Measurements from ENCODE around the gene RANBP3.
"Not testable (repeated sequence)": the region's sequence is repeated elsewhere in the genome, so short reads cannot be mapped to it uniquely, and the experiment has no call there.

The RANBP3 gene

DNA sequence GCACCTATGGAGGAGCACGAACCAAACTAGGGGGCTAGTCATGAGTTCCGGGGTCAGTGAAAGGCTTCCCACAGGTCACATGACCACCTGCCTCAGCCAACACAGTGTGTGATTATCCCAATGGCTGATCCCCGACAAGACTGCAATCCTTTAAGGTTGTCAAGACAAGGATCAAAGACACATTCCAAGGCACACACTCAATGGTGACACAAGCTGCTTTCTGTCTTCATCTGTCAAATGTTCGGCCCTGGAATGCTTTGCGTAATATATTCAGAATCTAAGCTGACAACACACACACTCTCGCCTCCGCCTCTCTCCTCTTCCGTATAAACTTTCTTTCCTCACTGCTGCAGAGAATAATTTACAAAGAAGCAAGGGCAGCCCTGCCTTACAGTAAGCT lies 11.7 kb downstream of the RANBP3 start:
- DNase-seq (ENCODE audit: low read depth in 2 of 2), result no peak

DNA sequence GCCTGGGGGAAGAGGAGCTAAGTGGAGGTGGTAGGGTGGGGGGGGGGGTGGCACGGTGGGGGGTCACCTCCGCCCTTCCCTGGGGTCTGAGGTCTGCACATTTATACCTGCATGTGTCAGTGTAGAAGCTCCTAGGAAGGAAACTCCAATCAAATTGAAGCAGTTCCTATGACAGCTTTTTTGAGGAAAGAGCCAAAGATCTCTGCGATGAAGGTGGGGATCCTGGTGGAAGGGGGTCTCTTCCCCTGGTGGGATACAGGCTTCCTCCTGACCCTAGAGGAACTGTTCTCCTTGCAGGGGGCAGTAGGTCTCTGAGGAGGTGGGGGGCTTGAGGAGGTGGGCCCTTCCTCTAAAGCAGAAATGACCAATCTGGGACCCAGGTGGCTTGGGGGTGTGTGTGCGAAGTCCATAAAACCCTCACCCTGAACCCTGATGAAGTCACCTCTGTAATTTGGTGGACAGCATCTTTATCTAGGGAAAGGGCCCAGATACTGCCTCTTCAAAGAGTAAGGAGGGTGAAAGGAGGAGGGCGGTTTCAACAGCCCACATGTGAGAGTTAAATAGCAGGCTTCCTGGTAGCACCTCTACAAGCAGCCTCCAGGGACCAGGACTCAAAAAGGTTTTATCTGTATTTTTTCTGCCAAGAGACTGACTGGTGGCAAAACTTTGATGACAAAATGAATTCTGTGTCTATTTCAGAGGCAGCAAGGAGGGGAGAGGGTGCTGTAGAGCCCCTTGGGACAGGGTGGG lies 12.9 kb downstream of the RANBP3 start:
- DNase-seq (ENCODE audit: low read depth in 2 of 2), result no peak

DNA sequence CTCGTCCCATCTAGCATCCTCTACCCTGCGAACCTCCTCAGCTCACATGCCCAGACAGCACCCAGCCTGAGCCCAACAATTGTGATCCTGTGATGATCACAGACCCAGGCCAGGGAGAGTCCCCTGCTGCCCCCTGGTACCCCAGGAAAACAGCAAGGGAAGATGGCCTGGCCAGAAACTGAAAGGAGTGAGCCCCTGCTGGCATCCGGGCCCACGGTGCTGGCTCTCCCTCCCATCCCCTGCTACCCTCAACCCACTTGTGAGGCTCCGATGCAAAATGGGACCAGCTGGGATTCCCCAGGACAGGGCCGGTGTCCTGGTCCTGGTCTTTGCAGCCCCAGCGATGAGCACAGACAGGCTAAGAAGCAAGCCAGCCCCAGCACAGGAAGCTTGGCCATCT lies 14.1 kb downstream of the RANBP3 start:
- DNase-seq (ENCODE audit: low read depth in 2 of 2), result no peak

DNA sequence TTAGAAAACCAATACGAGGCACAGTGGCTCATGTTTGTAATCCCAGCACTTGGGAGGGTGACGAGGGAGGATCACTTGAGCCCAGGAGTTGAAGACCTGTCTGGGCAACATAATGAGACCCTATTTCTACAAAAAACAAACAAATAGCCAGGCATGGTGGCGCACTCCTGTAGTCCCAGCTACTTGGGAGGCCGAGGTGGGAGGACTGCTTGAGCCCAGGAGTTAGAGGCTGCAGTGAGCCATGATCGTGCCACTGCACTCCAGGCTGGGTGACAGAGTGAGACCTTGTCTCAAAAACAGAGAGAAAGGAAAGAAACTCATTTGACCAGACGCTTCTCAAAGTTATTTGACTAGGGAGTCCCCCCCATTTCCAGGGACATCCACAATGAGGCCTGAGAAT lies 14.7 kb downstream of the RANBP3 start:
- DNase-seq (ENCODE audit: low read depth in 2 of 2), result not testable (repeated sequence)

- DNase-seq (ENCODE audit: low read depth in 2 of 2), result peak; percentile 30 to 34
Measured at GRCh38 chr19:5961969-5962945, 15.7 kb downstream of the RANBP3 start.

GRCh38 chr19:5961641-5961968 lies 16.3 kb downstream of the RANBP3 start:
- DNase-seq (ENCODE audit: low read depth in 2 of 2), result not testable (repeated sequence)

- DNase-seq (ENCODE audit: low read depth in 2 of 2), result no peak
Measured at GRCh38 chr19:5960005-5961001, 17.6 kb downstream of the RANBP3 start.

GRCh38 chr19:5959260-5960004 lies 18.5 kb downstream of the RANBP3 start:
- DNase-seq (ENCODE audit: low read depth in 2 of 2), result no peak

DNA sequence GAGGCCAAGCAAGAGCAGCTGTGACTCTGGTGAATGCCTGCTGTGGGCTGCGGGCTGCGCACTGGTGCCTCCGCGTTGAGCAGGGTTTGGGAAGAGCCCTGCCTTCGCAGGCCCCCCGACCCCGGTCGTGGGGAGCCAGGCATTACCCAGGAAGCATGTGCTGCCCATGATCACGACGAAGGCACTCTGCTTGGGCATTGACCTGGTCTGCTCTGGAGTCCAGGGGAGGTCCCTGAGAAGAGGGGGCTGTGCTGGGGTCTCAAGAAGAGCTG lies 19.2 kb downstream of the RANBP3 start:
- no peak for DNase-seq (ENCODE audit: low read depth in 2 of 2)

DNA sequence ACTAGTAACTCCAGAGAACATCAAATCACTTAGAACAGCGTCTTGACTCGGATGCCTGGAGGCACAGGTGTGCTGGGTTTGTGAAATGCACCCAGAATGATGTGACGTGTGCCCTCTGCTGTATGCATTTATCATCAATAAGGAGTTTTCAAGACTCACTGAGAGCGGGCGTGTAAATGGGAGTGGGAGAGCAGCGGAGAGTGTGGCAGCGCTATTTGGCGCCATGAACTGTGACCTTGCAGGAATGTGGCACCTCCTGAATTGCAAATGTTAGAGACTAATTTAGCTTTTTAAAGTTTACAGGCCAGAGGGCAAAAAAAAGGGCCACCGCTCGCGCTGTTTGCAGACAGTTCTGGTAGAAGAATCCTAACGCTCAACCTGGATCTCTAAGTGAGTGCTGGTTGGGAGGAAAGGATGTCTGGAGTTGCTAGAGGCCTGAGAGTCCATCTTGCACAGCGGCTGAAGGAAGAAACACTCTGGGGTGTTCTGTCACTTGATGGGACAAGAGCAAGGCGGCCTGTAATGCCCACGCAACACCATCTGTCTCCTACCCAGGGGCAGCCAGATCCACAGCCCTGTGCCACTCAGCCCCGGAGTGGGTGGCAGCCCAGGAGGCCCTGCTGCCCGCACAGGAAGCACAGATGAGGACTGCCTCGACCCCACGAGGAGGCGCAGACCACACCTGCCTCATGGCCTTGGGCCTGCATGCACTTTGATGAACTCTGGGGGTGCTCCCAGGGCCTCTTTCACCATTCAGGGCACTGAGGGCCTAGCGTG lies 19.7 kb downstream of the RANBP3 start:
- DNase-seq (ENCODE audit: low read depth in 2 of 2), result no peak

DNA sequence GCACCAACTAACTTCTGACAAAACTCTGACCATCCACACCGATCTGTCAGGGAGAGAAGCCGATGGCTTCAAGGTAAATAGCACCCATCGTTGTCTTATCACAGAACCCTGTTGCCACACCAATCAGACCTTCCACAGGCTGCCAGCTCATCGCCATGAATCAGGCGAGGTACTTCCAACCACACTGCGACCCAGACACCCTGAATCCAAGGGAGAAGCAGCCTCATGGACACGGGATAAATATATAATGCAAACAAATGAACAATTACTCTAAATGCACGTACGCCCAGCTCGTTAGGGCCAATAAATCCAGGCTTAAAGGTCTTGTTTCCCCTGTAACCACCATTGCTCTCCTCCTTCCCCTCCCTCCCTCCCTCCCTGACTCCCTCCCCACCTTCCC lies 20.8 kb downstream of the RANBP3 start:
- DNase-seq (ENCODE audit: low read depth in 2 of 2), result no peak

- no peak for DNase-seq (ENCODE audit: low read depth in 2 of 2)
Measured at GRCh38 chr19:5956728-5957127, 21.2 kb downstream of the RANBP3 start.

DNA sequence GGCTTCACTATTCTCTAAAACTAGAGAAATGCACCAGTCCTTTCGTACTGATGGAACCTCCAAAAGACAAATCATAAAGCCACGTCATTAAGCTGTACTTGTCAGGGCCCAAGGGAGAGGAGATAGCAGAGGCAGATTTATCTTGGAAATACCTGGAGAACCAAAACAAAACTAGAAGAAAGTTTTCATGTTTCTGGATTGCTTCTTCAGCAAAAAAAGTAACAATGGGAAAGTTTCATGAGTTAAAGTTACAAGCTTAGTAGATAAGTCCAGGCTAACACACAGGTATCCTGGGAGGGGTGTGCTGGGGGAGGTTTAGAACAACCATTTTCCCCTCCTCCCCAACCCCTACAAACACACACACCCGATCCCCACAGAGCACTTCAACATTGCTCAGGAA lies 21.6 kb downstream of the RANBP3 start:
- no peak for DNase-seq (ENCODE audit: low read depth in 2 of 2)

DNA sequence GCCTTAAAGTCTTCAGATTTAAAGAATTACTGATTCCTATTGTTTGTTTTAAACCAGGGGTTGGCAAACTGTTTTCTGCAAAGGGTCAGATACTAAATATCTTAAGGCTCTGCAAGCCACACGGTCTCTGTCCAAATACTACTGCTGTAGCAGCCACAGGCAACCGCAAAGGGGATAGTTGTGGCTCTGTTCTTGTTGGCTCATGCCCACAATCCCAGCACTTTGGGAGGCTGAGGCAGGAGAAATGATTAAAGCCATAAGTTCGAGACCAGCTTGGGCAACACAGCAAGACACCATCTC lies 22.4 kb downstream of the RANBP3 start:
- DNase-seq (ENCODE audit: low read depth in 2 of 2), result no peak

DNA sequence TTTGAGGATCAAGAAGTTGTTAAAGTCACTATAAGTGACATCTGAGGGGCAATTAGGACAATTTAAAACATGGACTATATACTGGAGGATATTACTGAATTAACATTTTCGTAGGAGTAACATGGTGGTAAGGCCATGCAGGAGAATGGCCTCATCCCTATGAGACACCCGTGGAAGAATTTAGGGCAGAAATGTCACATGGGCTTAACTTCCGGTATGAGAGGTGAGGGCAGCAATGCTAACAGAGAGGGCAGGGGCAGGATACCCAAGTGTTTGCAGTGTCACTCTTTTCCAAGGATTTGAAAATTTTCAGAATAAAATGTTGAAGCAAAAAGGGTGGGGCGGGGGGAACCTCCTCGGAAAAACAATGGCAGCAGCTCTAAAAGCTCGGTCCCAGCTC lies 23.6 kb downstream of the RANBP3 start:
- DNase-seq (ENCODE audit: low read depth in 2 of 2), result no peak

GRCh38 chr19:5953680-5954213 lies 24.2 kb downstream of the RANBP3 start:
- no peak for DNase-seq (ENCODE audit: low read depth in 2 of 2)

DNA sequence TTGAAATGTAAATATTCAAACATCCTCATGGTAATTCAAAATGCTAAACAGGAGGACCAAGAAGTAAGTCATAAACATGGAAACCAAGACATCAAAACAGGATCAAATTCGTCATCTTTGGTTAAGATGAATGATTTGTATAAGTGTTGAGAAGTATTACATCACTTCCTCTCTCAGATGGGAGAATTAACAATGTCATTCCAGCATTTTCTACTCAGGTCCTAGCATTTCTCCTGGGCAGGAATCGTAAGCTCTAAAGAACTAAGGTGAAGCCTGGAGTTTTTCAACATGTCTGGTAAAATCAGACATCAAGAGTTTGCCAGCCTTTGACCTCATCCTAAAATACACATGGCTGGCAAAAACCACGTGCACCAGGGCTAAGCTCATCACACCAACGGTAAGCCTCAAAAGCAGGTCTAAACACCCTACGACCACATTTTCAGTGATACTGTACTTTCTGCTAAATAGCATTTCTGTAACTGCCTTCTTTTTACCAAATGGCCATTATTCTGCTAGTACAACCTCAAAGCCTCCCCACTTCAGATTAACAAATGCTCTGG lies 24.8 kb downstream of the RANBP3 start:
- no peak for DNase-seq (ENCODE audit: low read depth in 2 of 2)

DNA sequence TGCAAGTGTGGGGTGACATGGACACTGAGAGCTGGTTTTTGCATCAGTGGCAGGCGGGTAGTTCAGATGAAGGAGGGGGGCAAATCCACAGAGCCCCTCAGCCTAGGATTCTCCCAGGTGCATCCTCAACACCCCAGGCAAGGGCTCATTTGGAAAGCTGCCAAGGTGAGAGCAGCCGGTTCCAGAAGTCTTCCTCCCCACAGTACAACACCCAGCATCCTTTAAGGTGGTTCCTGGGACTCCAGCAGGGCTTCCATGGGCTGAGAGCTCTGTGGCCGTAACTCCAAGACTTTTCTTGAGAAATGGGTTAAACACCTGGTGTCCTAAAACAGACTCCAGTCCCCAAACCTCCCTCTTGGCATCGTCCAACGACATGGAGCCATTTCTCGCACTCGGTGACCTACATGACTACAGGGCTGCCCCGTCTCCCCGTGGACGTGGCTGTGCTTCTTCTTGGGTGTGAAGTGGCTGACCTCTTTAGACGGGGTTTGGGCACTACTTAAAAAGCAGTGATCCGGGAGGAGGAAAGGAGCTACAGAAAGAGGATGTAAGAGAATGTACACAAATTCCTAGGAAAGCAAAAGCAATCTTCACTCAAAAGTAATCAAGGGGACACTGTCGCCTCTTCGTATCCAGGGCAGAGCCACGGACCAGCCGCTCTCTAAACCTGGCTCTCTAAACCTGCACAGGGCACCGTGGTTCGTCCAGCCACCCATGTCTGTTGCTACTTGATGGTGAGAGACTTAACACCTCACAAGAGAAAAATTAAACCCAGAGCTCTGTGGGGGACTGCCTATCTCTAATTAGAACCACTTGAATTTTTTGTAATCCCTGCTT lies 25.5 kb downstream of the RANBP3 start:
- no peak for DNase-seq (ENCODE audit: low read depth in 2 of 2)

GRCh38 chr19:5951338-5951861 lies 26.5 kb downstream of the RANBP3 start:
- DNase-seq (ENCODE audit: low read depth in 2 of 2), result no peak

All from stimulated activated CD8-positive, alpha-beta memory T cell treated with anti-CD3 and anti-CD28 coated beads, Interleukin-15, amount 100 ng/mL, for 4 hours (primary cell).